Activated T-helper 1 cell treated with anti-CD3 and anti-CD28 coated beads, Interleukin-12 subunit alpha, Interleukin-12 subunit beta, Interleukin-2, Interleukin-4 antibody, amounts not matched to agents 30 ng/mL and 10 ng/mL and 1 ng/mL, durations not matched to agents 14 hours and 24 hours and 36 hours (primary cell): Measurements from ENCODE around the gene GFPT1. TPM values are rescaled to one million over a fixed set of nuclear protein-coding genes. Genes with fewer than 3 reads are reported as not detected.
"Not testable (repeated sequence)": the region's sequence is repeated elsewhere in the genome, so short reads cannot be mapped to it uniquely, and the experiment has no call there.

Experiments used
- DNase-seq: peaks from one replicate; pipeline ENCODE4 v3.0.0; 2021; ENCODE audit warnings: low spot score
- H3K27ac Mint-ChIP-seq: one replicate; pipeline ENCODE4 v1.8.0; 2021; ENCODE audit warnings: mild to moderate bottlenecking, mixed read lengths
- H3K27me3 Mint-ChIP-seq: one replicate; pipeline ENCODE4 v1.8.0; 2022; ENCODE audit warnings: mild to moderate bottlenecking, moderate library complexity, mixed read lengths; ENCODE audit not compliant: insufficient read depth
- H3K36me3 Mint-ChIP-seq: one replicate; pipeline ENCODE4 v1.8.0; 2021; ENCODE audit warnings: low read depth, mixed read lengths
- H3K4me1 Mint-ChIP-seq: one replicate; pipeline ENCODE4 v1.8.0; 2021; ENCODE audit warnings: low read depth, mixed read lengths
- H3K4me3 Mint-ChIP-seq: one replicate; pipeline ENCODE4 v1.8.0; 2021; ENCODE audit warnings: mild to moderate bottlenecking, moderate library complexity, mixed read lengths
- H3K9me3 Mint-ChIP-seq: one replicate; pipeline ENCODE4 v1.8.0; 2021; ENCODE audit warnings: mixed read lengths
- intact Hi-C: fragments of 100-400 bp; cut with micrococcal nuclease; formaldehyde crosslinking; loops from one replicate; pipeline ENCODE4 v1.15.1; 2024
- total RNA-seq: library from RNA; stranded (reverse); gene quantifications from 2 replicates; pipeline ENCODE4 v1.2.3, GENCODE V29; 2022

Gene GFPT1
- total RNA-seq, 1 donor from 2014 or later = 47.3 TPM

GRCh38 chr2:69380072-69380917 lies 6.7 kb downstream of the GFPT1 start:
- Mint-ChIP-seq H3K27me3 (no peaks in the 10 kb centered on the region), H3K36me3 (peaks cover 19% of the 10 kb centered on the region), H3K27ac (peak overlapping the region; percentile 1), H3K4me1 (peaks cover 46% of the 10 kb centered on the region), H3K4me3 (no peak overlapping the region), H3K9me3 (no peaks in the 10 kb centered on the region)
- no peak for DNase-seq
- intact Hi-C loops = no loop called here

GRCh38 chr2:69376403-69376802 lies 10.6 kb downstream of the GFPT1 start:
- H3K27me3 Mint-ChIP-seq = no peaks in the 10 kb centered on the region
- H3K4me1 Mint-ChIP-seq = peaks cover 18% of the 10 kb centered on the region
- no peak overlapping the region for H3K27ac Mint-ChIP-seq
- intact Hi-C loops = loop anchor here (1.0 to 5.0 kb wide), 2 partner anchors 191 to 338 kb away; no protein-coding TSS in a partner anchor
- no peak for DNase-seq
- H3K9me3 Mint-ChIP-seq = no peaks in the 10 kb centered on the region
- H3K4me3 Mint-ChIP-seq = no peak overlapping the region
- peaks cover 14% of the 10 kb centered on the region for H3K36me3 Mint-ChIP-seq

GRCh38 chr2:69375494-69376353 lies 11.3 kb downstream of the GFPT1 start:
- H3K4me1 Mint-ChIP-seq = peaks cover 13% of the 10 kb centered on the region
- DNase-seq = no peak
- H3K9me3 Mint-ChIP-seq = no peaks in the 10 kb centered on the region
- H3K27ac Mint-ChIP-seq = no peak overlapping the region
- peaks cover 11% of the 10 kb centered on the region for H3K36me3 Mint-ChIP-seq
- no peaks in the 10 kb centered on the region for H3K27me3 Mint-ChIP-seq
- intact Hi-C loops = loop anchor here (1.0 to 5.0 kb wide), 2 partner anchors 192 to 339 kb away; no protein-coding TSS in a partner anchor
- no peak overlapping the region for H3K4me3 Mint-ChIP-seq

GRCh38 chr2:69372767-69373166 lies 14.3 kb downstream of the GFPT1 start:
- H3K9me3 Mint-ChIP-seq = no peaks in the 10 kb centered on the region
- intact Hi-C loops = no loop called here
- H3K27ac Mint-ChIP-seq = no peak overlapping the region
- peaks cover 25% of the 10 kb centered on the region for H3K36me3 Mint-ChIP-seq
- DNase-seq = no peak
- peaks cover 8% of the 10 kb centered on the region for H3K4me1 Mint-ChIP-seq
- no peak overlapping the region for H3K4me3 Mint-ChIP-seq
- no peaks in the 10 kb centered on the region for H3K27me3 Mint-ChIP-seq

GRCh38 chr2:69369802-69370201 lies 17.2 kb downstream of the GFPT1 start:
- Mint-ChIP-seq H3K4me3 (no peak overlapping the region), H3K9me3 (no peaks in the 10 kb centered on the region), H3K36me3 (peaks cover 34% of the 10 kb centered on the region), H3K4me1 (no peaks in the 10 kb centered on the region), H3K27ac (no peak overlapping the region), H3K27me3 (no peaks in the 10 kb centered on the region)
- DNase-seq = no peak
- intact Hi-C loops = no loop called here

GRCh38 chr2:69368588-69368987 lies 18.4 kb downstream of the GFPT1 start:
- Mint-ChIP-seq H3K27me3 (no peaks in the 10 kb centered on the region), H3K36me3 (peaks cover 34% of the 10 kb centered on the region), H3K4me1 (no peaks in the 10 kb centered on the region), H3K4me3 (no peak overlapping the region), H3K9me3 (no peaks in the 10 kb centered on the region), H3K27ac (no peak overlapping the region)
- no peak for DNase-seq
- intact Hi-C loops = no loop called here

GRCh38 chr2:69359371-69359770 lies 27.7 kb downstream of the GFPT1 start:
- no peak overlapping the region for H3K4me3 Mint-ChIP-seq
- no peaks in the 10 kb centered on the region for H3K9me3 Mint-ChIP-seq
- H3K27me3 Mint-ChIP-seq = no peaks in the 10 kb centered on the region
- peaks cover 7% of the 10 kb centered on the region for H3K4me1 Mint-ChIP-seq
- DNase-seq = no peak
- no peak overlapping the region for H3K27ac Mint-ChIP-seq
- intact Hi-C loops = no loop called here
- peaks cover 28% of the 10 kb centered on the region for H3K36me3 Mint-ChIP-seq

- H3K36me3 Mint-ChIP-seq = peaks cover 32% of the 10 kb centered on the region
- no peak overlapping the region for H3K4me3 Mint-ChIP-seq
- no peaks in the 10 kb centered on the region for H3K27me3 Mint-ChIP-seq
- no peak for DNase-seq
- H3K9me3 Mint-ChIP-seq = no peaks in the 10 kb centered on the region
- peaks cover 7% of the 10 kb centered on the region for H3K4me1 Mint-ChIP-seq
- intact Hi-C loops = no loop called here
- H3K27ac Mint-ChIP-seq = no peak overlapping the region
Measured at GRCh38 chr2:69358914-69359313, 28.1 kb downstream of the GFPT1 start.

- Mint-ChIP-seq H3K4me3 (no peak overlapping the region), H3K27me3 (no peaks in the 10 kb centered on the region), H3K9me3 (no peaks in the 10 kb centered on the region), H3K27ac (no peak overlapping the region), H3K4me1 (peaks cover 7% of the 10 kb centered on the region), H3K36me3 (peaks cover 29% of the 10 kb centered on the region)
- DNase-seq = no peak
- intact Hi-C loops = no loop called here
Measured at GRCh38 chr2:69356471-69356870, 30.6 kb downstream of the GFPT1 start.

GRCh38 chr2:69354976-69355375 lies 32.1 kb downstream of the GFPT1 start:
- H3K36me3 Mint-ChIP-seq = peaks cover 25% of the 10 kb centered on the region
- H3K9me3 Mint-ChIP-seq, DNase-seq, H3K27me3 Mint-ChIP-seq, H3K4me3 Mint-ChIP-seq, H3K27ac Mint-ChIP-seq, H3K4me1 Mint-ChIP-seq, intact Hi-C loops: not testable (repeated sequence)

GRCh38 chr2:69353360-69353759 lies 33.7 kb downstream of the GFPT1 start:
- intact Hi-C loops = no loop called here
- Mint-ChIP-seq H3K27ac (no peak overlapping the region), H3K9me3 (no peaks in the 10 kb centered on the region), H3K4me3 (no peak overlapping the region), H3K27me3 (no peaks in the 10 kb centered on the region), H3K4me1 (no peaks in the 10 kb centered on the region), H3K36me3 (peaks cover 38% of the 10 kb centered on the region)
- no peak for DNase-seq

GRCh38 chr2:69348781-69349180 lies 38.2 kb downstream of the GFPT1 start:
- no peaks in the 10 kb centered on the region for H3K9me3 Mint-ChIP-seq
- no peak for DNase-seq
- intact Hi-C loops = no loop called here
- no peak overlapping the region for H3K4me3 Mint-ChIP-seq
- H3K36me3 Mint-ChIP-seq = peaks cover 35% of the 10 kb centered on the region
- peak overlapping the region; percentile 18 for H3K27ac Mint-ChIP-seq
- H3K4me1 Mint-ChIP-seq = peaks cover 11% of the 10 kb centered on the region
- H3K27me3 Mint-ChIP-seq = no peaks in the 10 kb centered on the region

- Mint-ChIP-seq H3K36me3 (peaks cover 50% of the 10 kb centered on the region), H3K4me1 (peaks cover 11% of the 10 kb centered on the region), H3K9me3 (no peaks in the 10 kb centered on the region), H3K27me3 (no peaks in the 10 kb centered on the region), H3K4me3 (no peak overlapping the region), H3K27ac (no peak overlapping the region)
- intact Hi-C loops = no loop called here
- DNase-seq = no peak
Measured at GRCh38 chr2:69345434-69345833, 41.6 kb downstream of the GFPT1 start.
